WTC11 (cell line): ENCODE results near the gene LIX1L.

ENCODE experiments used
- ETV6 ChIP-seq: sonication (generic); formaldehyde crosslinking; IDR thresholded peaks from 2 replicates; pipeline ENCODE4 v1.8.1; 2022; ENCODE audit warnings: mild to moderate bottlenecking, missing genetic modification reagents
- TCF7 ChIP-seq: sonication (generic); formaldehyde crosslinking; IDR thresholded peaks from 2 replicates; pipeline ENCODE4 v1.8.0; 2022; ENCODE audit warnings: mild to moderate bottlenecking, low read depth, missing genetic modification reagents, moderate library complexity
- TEAD4 ChIP-seq: sonication (generic); formaldehyde crosslinking; IDR thresholded peaks from 2 replicates; pipeline ENCODE4 v1.8.0; 2022; ENCODE audit warnings: mild to moderate bottlenecking, missing genetic modification reagents
- ZNF512 ChIP-seq: sonication (generic); formaldehyde crosslinking; IDR thresholded peaks from 2 replicates; pipeline ENCODE4 v1.8.1; 2022; ENCODE audit warnings: missing genetic modification reagents, borderline replicate concordance

GRCh38 chr1:145922266-145922665 is 35.6 kb downstream of the LIX1L start:
- TF ChIP-seq ETV6 (CRISPR knock-in tag), result no peak
- TF ChIP-seq TCF7 (CRISPR knock-in tag), result no peak
- TF ChIP-seq TEAD4, result no peak
- TF ChIP-seq ZNF512 (CRISPR knock-in tag), result no peak
